SHP77 treated with DMSO at 0.1 percent for 48 hours (cell line): ENCODE measurements around the gene NELL1.

Experiments
- DNase-seq: peaks from one replicate; lab custom pipeline; 2025; lab: John Stamatoyannopoulos, UW

NELL1 gene

GRCh38 chr11:21421711-21422329 is 752.4 kb downstream of the NELL1 start:
- DNase-seq: no peak

GRCh38 chr11:21426931-21427330 is 757.5 kb downstream of the NELL1 start:
- DNase-seq: no peak

GRCh38 chr11:21427726-21428125 is 758.3 kb downstream of the NELL1 start:
- DNase-seq: no peak

- DNase-seq: no peak
Measured at GRCh38 chr11:21428796-21429195, 759.4 kb downstream of the NELL1 start.

- no peak for DNase-seq
Measured at GRCh38 chr11:21429401-21429800, 760.0 kb downstream of the NELL1 start.

GRCh38 chr11:21430537-21430936 is 761.2 kb downstream of the NELL1 start:
- no peak for DNase-seq

GRCh38 chr11:21446939-21447590 is 777.7 kb downstream of the NELL1 start:
- DNase-seq: no peak

- no peak for DNase-seq
Measured at GRCh38 chr11:21447871-21448270, 778.5 kb downstream of the NELL1 start.

- no peak for DNase-seq
Measured at GRCh38 chr11:21456186-21456585, 786.8 kb downstream of the NELL1 start.

- no peak for DNase-seq
Measured at GRCh38 chr11:21460082-21460481, 790.7 kb downstream of the NELL1 start.

GRCh38 chr11:21461701-21462100 is 792.3 kb downstream of the NELL1 start:
- no peak for DNase-seq

- no peak for DNase-seq
Measured at GRCh38 chr11:21464601-21465193, 795.3 kb downstream of the NELL1 start.

- no peak for DNase-seq
Measured at GRCh38 chr11:21465203-21465602, 795.8 kb downstream of the NELL1 start.

- DNase-seq: no peak
Measured at GRCh38 chr11:21465920-21466319, 796.5 kb downstream of the NELL1 start.

GRCh38 chr11:21470521-21470920 is 801.1 kb downstream of the NELL1 start:
- no peak for DNase-seq

- no peak for DNase-seq
Measured at GRCh38 chr11:21472261-21472660, 802.9 kb downstream of the NELL1 start.

GRCh38 chr11:21474529-21474928 is 805.1 kb downstream of the NELL1 start:
- no peak for DNase-seq

GRCh38 chr11:21475276-21475675 is 805.9 kb downstream of the NELL1 start:
- DNase-seq: no peak

GRCh38 chr11:21476588-21476987 is 807.2 kb downstream of the NELL1 start:
- DNase-seq: no peak

GRCh38 chr11:21480240-21480639 is 810.9 kb downstream of the NELL1 start:
- DNase-seq: no peak

GRCh38 chr11:21481255-21481654 is 811.9 kb downstream of the NELL1 start:
- no peak for DNase-seq

GRCh38 chr11:21484039-21484438 is 814.7 kb downstream of the NELL1 start:
- no peak for DNase-seq

GRCh38 chr11:21485006-21485405 is 815.6 kb downstream of the NELL1 start:
- no peak for DNase-seq

GRCh38 chr11:21485426-21485825 is 816.0 kb downstream of the NELL1 start:
- DNase-seq: no peak
